ENCODE results near the gene PGM5. TPM values are rescaled to one million over a fixed set of nuclear protein-coding genes. Genes with fewer than 3 reads are reported as not detected.

PGM5 gene
- total RNA-seq, 3 donors from 2014 or later (not counting 1 experiment from before 2014, with no cell fraction given) = 0.43 to 1.8 TPM; not detected in 1

DNA sequence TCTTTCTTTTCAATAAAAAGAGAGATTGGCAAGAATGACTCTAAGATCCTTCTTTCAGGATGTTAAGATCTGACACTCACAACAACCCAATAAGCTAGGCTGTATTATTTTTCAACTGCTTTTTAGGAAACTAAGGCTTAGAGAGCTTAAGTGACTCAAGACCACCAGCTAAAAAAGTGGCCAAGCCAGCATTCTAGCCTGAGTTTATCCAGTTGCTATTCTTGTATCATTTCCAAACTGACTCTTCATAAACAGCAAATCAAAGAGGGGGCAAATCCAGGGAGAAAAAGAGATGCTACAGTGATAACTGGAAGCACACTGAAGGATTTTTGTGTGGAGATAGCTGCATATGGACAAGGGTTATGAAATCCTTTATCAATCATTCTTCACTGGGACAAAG is 137.1 kb downstream of the PGM5 start:
- no peak overlapping the region for H3K27ac Mint-ChIP-seq
- TF ChIP-seq, protein P1, sequence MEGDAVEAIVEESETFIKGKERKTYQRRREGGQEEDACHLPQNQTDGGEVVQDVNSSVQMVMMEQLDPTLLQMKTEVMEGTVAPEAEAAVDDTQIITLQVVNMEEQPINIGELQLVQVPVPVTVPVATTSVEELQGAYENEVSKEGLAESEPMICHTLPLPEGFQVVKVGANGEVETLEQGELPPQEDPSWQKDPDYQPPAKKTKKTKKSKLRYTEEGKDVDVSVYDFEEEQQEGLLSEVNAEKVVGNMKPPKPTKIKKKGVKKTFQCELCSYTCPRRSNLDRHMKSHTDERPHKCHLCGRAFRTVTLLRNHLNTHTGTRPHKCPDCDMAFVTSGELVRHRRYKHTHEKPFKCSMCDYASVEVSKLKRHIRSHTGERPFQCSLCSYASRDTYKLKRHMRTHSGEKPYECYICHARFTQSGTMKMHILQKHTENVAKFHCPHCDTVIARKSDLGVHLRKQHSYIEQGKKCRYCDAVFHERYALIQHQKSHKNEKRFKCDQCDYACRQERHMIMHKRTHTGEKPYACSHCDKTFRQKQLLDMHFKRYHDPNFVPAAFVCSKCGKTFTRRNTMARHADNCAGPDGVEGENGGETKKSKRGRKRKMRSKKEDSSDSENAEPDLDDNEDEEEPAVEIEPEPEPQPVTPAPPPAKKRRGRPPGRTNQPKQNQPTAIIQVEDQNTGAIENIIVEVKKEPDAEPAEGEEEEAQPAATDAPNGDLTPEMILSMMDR (IDR thresholded peaks at IDR 0.05) = no peak
- peaks cover 3 to 29% of the 10 kb centered on the region in 2 donors for H3K27me3 Mint-ChIP-seq (ENCODE audit: low read depth in 2 of 2)
- Histone ChIP-seq H3K27me3 (ENCODE audit: control insufficient read depth, insufficient read depth, low read length) (no peaks in the 10 kb centered on the region), H3K4me3 (ENCODE audit: low read length) (no peak overlapping the region), H3K9me3 (ENCODE audit: control insufficient read depth, insufficient read depth, low read length) (no peaks in the 10 kb centered on the region), H3K27ac (ENCODE audit: low read length) (no peak overlapping the region), H3K4me1 (ENCODE audit: control insufficient read depth, insufficient read depth, low read length) (no peaks in the 10 kb centered on the region), H3K36me3 (ENCODE audit: control insufficient read depth, insufficient read depth, low read length) (no peaks in the 10 kb centered on the region)
- peaks cover under 1 to 4% of the 10 kb centered on the region in 2 donors for H3K4me1 Mint-ChIP-seq
- DNase-seq = no peak
- no peak for ATAC-seq
- H3K36me3 Mint-ChIP-seq = no peaks in the 10 kb centered on the region
- intact Hi-C loops (cut with micrococcal nuclease) = no loop called here
- no peak overlapping the region for H3K4me3 Mint-ChIP-seq
- H3K9me3 Mint-ChIP-seq = no peaks in the 10 kb centered on the region

DNA sequence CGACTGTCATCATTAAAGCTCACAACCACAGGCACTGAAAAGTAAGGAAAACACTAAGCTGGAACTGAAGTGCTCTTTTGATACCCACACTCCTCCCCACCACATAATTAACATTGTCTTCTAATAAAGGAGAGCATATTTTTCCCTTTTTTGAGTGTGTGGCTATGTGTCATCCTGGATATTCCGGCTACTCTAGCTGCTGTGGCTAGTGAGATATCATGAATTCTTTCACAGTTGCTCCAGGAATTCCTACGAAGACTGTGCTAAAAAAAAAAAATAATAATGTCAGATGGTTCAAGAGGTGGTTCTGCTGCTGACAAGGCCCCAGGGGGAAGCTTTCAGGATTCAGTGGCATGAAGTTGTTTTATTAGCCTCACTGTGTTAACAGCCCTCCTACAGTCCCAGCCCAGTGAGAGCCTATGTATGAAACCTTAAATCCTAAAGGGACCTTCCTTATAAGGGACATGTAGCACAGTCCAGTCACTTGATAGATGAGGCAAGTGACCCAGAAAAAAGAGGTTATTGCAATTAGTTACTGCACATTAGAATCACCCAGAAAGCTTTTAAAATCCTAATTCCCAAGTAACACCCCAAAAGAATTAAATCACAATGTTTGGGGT is 137.7 kb downstream of the PGM5 start:
- H3K9me3 Mint-ChIP-seq = no peaks in the 10 kb centered on the region
- TF ChIP-seq, protein P1 (IDR thresholded peaks at IDR 0.05) = no peak
- no peaks in the 10 kb centered on the region for H3K27me3 ChIP-seq (ENCODE audit: control insufficient read depth, insufficient read depth, low read length)
- H3K4me3 ChIP-seq (ENCODE audit: low read length) = no peak overlapping the region
- H3K27ac Mint-ChIP-seq = no peak overlapping the region
- peaks cover 6 to 9% of the 10 kb centered on the region in 2 donors for H3K4me1 Mint-ChIP-seq
- H3K36me3 Mint-ChIP-seq = no peaks in the 10 kb centered on the region
- no peak for ATAC-seq
- H3K4me1 ChIP-seq (ENCODE audit: control insufficient read depth, insufficient read depth, low read length) = peaks cover under 1% of the 10 kb centered on the region
- intact Hi-C loops (cut with micrococcal nuclease) = no loop called here
- DNase-seq = no peak
- no peak overlapping the region for H3K4me3 Mint-ChIP-seq
- H3K27ac ChIP-seq (ENCODE audit: low read length) = no peak overlapping the region
- H3K36me3 ChIP-seq (ENCODE audit: control insufficient read depth, insufficient read depth, low read length) = no peaks in the 10 kb centered on the region
- WGBS (ENCODE audit: insufficient coverage) = 73% methylated on average over 3 of the region's 3 CpGs
- H3K9me3 ChIP-seq (ENCODE audit: control insufficient read depth, insufficient read depth, low read length) = no peaks in the 10 kb centered on the region
- H3K27me3 Mint-ChIP-seq (ENCODE audit: low read depth in 2 of 2) = peaks cover 3 to 24% of the 10 kb centered on the region in 2 donors

DNA sequence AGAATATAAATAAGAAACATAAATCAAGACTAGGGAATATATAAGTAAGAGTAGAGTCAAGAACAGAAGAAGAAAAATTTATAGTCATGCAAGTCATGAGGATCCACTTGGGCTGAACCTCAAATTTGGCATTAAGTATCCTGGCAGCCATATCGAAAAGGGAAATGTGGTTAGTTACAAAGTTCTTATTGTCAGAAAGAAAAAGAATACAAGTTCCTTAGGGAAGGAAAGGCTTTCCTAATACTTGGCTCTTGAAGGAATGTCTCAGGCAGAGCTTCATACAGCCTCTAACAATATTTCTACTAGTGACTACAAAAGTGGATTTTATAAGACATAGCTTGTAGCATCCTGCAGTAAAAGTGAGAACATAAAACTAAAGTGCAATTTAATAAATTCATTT is 138.8 kb downstream of the PGM5 start:
- 100% methylated on average over 1 of the region's 1 CpG for WGBS (ENCODE audit: insufficient coverage)
- no peaks in the 10 kb centered on the region for H3K27me3 ChIP-seq (ENCODE audit: control insufficient read depth, insufficient read depth, low read length)
- ATAC-seq = no peak

More for the DNA sequence above, 138.8 kb downstream of the PGM5 start:
- H3K4me3 ChIP-seq (ENCODE audit: low read length) = no peak overlapping the region
- TF ChIP-seq, protein P1 (IDR thresholded peaks at IDR 0.05) = no peak
- no peaks in the 10 kb centered on the region for H3K36me3 ChIP-seq (ENCODE audit: control insufficient read depth, insufficient read depth, low read length)
- H3K4me3 Mint-ChIP-seq = no peak overlapping the region
- H3K9me3 ChIP-seq (ENCODE audit: control insufficient read depth, insufficient read depth, low read length) = no peaks in the 10 kb centered on the region
- peaks cover 9 to 10% of the 10 kb centered on the region in 2 donors for H3K4me1 Mint-ChIP-seq
- no peak overlapping the region for H3K27ac Mint-ChIP-seq
- H3K4me1 ChIP-seq (ENCODE audit: control insufficient read depth, insufficient read depth, low read length) = peaks cover 3% of the 10 kb centered on the region
- no peak for DNase-seq
- no peaks in the 10 kb centered on the region for H3K36me3 Mint-ChIP-seq
- intact Hi-C loops (cut with micrococcal nuclease) = no loop called here
- peaks cover 5 to 22% of the 10 kb centered on the region in 2 donors for H3K27me3 Mint-ChIP-seq (ENCODE audit: low read depth in 2 of 2)
- no peak overlapping the region for H3K27ac ChIP-seq (ENCODE audit: low read length)
- no peaks in the 10 kb centered on the region for H3K9me3 Mint-ChIP-seq
